ENCODE measurements around the gene ARPC4.

The ARPC4 gene

DNA sequence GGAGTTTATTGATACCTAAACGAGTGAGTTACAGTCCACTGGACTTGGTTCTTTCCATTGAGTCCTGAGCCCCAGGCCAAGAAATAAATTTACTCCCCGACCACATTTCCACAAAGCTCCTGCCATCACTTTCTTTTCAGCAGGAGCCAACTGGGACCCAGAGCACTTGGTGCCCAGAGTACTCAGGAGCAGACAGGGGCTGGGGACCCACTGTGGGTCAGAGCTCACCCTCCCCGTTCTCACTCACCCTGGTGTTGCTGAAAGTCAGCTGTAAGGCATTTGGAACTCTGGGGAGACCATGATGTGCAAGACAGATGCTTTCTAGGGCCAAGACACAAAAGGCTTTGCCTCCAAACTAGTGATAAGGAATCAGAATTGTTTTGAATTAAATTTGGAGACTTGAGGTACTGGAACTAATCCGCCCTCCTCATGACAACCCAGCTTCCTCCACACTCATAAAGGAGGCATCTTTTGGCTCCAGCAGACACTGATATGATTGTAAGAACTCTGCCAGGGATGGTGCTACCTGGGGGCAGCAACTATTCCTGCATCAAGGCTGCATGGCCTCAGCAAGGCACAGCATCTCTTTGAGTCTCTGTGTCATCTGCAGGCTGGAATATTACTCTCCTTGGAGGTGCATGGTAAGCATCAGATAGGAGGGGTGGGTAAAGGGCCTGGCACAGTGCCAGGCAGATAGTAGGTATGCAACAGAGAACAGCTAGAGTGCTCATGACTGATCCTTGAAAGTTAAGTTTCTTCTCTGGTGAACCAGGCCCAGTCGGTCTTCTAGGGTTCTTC is 15.8 kb upstream of the ARPC4 start:
- Histone ChIP-seq H3K27ac (ENCODE audit: low read depth, low read length, poor library complexity, severe bottlenecking) (no peak overlapping the region), H3K4me1 (ENCODE audit: insufficient read depth, low read length, severe bottlenecking) (peaks cover 31% of the 10 kb centered on the region), H3K9me2 (ENCODE audit: low read depth, low read length) (no peaks in the 10 kb centered on the region), H3K9me3 (ENCODE audit: low read length) (no peaks in the 10 kb centered on the region), H3K4me3 (ENCODE audit: low read depth, low read length, poor library complexity, severe bottlenecking) (no peak overlapping the region), H3K9ac (ENCODE audit: low read length) (no peak overlapping the region), H4K20me1 (ENCODE audit: insufficient read depth, low read length) (no peaks in the 10 kb centered on the region), H2AFZ (ENCODE audit: low read length) (no peak overlapping the region), H3F3A (ENCODE audit: insufficient read depth, low read length) (no peaks in the 10 kb centered on the region), H3K4me2 (ENCODE audit: low read length) (no peak overlapping the region), H3K79me2 (ENCODE audit: insufficient read depth, low read length) (no peaks in the 10 kb centered on the region), H3K36me3 (ENCODE audit: insufficient read depth, low read length) (peaks cover 6% of the 10 kb centered on the region; the same call in 1 of the 2 replicates), H3K27me3 (ENCODE audit: insufficient read depth, low read length) (no peaks in the 10 kb centered on the region)
- TF ChIP-seq CTCF (IDR thresholded peaks at IDR 0.05; ENCODE audit: low read length) = no peak

DNA sequence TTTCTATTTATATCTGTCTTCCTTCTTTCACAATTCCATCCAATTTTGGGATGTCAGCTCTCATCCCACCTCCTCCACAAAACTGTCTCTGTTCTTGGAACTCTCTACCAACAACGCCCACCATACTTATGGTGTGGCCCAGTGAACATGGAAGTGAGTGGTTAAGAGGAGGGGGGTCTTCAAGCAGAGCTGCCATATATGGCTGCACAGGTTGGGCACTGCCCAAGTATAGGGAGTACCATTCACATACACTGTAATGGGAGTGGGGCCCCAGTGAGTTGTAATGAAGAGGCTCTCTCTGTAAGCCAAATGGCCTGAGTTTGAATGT is 15.2 kb upstream of the ARPC4 start:
- no peaks in the 10 kb centered on the region for H3F3A ChIP-seq (ENCODE audit: insufficient read depth, low read length)
- no peak overlapping the region for H3K9ac ChIP-seq (ENCODE audit: low read length)
- no peak overlapping the region for H2AFZ ChIP-seq (ENCODE audit: low read length)
- H4K20me1 ChIP-seq (ENCODE audit: insufficient read depth, low read length) = no peaks in the 10 kb centered on the region
- TF ChIP-seq EZH2 (IDR thresholded peaks at IDR 0.05; ENCODE audit: borderline replicate concordance, low read length) (no peak), CTCF (IDR thresholded peaks at IDR 0.05; ENCODE audit: low read length) (no peak)
- H3K27me3 ChIP-seq (ENCODE audit: insufficient read depth, low read length) = no peaks in the 10 kb centered on the region
- no peaks in the 10 kb centered on the region for H3K9me2 ChIP-seq (ENCODE audit: low read depth, low read length)
- H3K36me3 ChIP-seq (ENCODE audit: insufficient read depth, low read length) = peaks cover 12% of the 10 kb centered on the region; the same call in 1 of the 2 replicates
- no peaks in the 10 kb centered on the region for H3K79me2 ChIP-seq (ENCODE audit: insufficient read depth, low read length)
- no peak overlapping the region for H3K27ac ChIP-seq (ENCODE audit: low read depth, low read length, poor library complexity, severe bottlenecking)
- no peak overlapping the region for H3K4me3 ChIP-seq (ENCODE audit: low read depth, low read length, poor library complexity, severe bottlenecking)
- no peak overlapping the region for H3K4me2 ChIP-seq (ENCODE audit: low read length)
- no peaks in the 10 kb centered on the region for H3K9me3 ChIP-seq (ENCODE audit: low read length)
- H3K4me1 ChIP-seq (ENCODE audit: insufficient read depth, low read length, severe bottlenecking) = peaks cover 34% of the 10 kb centered on the region

DNA sequence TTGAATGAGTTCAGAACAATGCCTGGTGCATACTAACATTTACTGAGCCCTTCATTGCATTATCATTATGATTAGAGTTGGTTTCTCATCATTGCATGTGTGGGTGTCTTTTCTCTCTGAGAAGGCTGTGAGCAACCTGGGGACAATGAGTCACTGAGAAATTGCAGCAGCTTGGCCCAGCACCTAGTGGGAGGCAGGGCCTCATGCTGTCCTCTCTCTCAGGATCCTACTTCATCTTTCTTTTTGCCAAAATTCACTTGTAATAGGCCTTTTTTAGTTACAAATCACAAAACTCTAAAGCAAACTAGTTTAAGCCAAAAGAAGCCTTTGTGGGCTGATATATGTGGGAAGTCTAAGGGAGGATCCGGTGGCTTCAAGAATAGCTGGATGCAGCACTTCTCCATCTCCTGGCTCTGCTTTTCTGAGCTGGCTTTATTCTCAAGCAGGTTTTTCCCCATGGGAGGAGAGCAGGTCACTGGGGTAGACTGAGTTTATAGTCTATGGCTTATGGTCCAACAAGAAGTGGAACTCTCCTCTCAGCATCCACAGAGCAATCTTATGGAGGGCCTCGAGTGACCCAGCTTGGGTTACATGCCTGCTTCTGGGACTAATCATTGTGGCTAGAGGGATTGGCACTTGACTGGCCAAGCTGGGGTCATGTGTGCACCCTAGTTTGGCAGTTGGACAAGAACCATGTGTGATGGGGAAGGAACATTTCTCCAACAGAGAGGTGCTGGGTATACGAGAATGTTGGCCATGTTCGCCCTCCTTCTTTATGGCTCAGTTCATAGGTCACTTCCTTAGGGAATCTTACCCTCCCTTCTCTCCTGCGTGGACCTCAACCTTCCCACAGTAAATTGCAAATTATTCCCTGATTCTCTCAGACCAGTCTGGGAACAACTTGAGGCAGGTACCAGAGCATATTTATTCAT is 14.5 kb upstream of the ARPC4 start:
- H3K27ac ChIP-seq (ENCODE audit: low read depth, low read length, poor library complexity, severe bottlenecking) = no peak overlapping the region
- H3F3A ChIP-seq (ENCODE audit: insufficient read depth, low read length) = no peaks in the 10 kb centered on the region
- H4K20me1 ChIP-seq (ENCODE audit: insufficient read depth, low read length) = no peaks in the 10 kb centered on the region
- H2AFZ ChIP-seq (ENCODE audit: low read length) = no peak overlapping the region
- H3K36me3 ChIP-seq (ENCODE audit: insufficient read depth, low read length) = peaks cover 16% of the 10 kb centered on the region; the same call in 1 of the 2 replicates
- no peaks in the 10 kb centered on the region for H3K9me2 ChIP-seq (ENCODE audit: low read depth, low read length)
- H3K79me2 ChIP-seq (ENCODE audit: insufficient read depth, low read length) = no peaks in the 10 kb centered on the region
- H3K9ac ChIP-seq (ENCODE audit: low read length) = no peak overlapping the region
- TF ChIP-seq CTCF (IDR thresholded peaks at IDR 0.05; ENCODE audit: low read length) (no peak), EZH2 (IDR thresholded peaks at IDR 0.05; ENCODE audit: borderline replicate concordance, low read length) (no peak)
- H3K4me3 ChIP-seq (ENCODE audit: low read depth, low read length, poor library complexity, severe bottlenecking) = no peak overlapping the region
- no peak overlapping the region for H3K4me2 ChIP-seq (ENCODE audit: low read length)
- no peaks in the 10 kb centered on the region for H3K9me3 ChIP-seq (ENCODE audit: low read length)
- H3K4me1 ChIP-seq (ENCODE audit: insufficient read depth, low read length, severe bottlenecking) = peaks cover 34% of the 10 kb centered on the region
- no peaks in the 10 kb centered on the region for H3K27me3 ChIP-seq (ENCODE audit: insufficient read depth, low read length)
